C4-2B (cell line): ENCODE results near the gene SLC35F3.

Source experiments
- ZFX ChIP-seq: fragments of 450-650 bp; IDR thresholded peaks from 2 replicates; pipeline ENCODE4 v1.6.1; 2017
- TF ChIP-seq, protein P1 (sequence below): fragments of 450-650 bp; conservative IDR thresholded peaks from 2 replicates; pipeline ENCODE4 v1.5.1; 2017; ENCODE audit warnings: mild to moderate bottlenecking

DNA sequence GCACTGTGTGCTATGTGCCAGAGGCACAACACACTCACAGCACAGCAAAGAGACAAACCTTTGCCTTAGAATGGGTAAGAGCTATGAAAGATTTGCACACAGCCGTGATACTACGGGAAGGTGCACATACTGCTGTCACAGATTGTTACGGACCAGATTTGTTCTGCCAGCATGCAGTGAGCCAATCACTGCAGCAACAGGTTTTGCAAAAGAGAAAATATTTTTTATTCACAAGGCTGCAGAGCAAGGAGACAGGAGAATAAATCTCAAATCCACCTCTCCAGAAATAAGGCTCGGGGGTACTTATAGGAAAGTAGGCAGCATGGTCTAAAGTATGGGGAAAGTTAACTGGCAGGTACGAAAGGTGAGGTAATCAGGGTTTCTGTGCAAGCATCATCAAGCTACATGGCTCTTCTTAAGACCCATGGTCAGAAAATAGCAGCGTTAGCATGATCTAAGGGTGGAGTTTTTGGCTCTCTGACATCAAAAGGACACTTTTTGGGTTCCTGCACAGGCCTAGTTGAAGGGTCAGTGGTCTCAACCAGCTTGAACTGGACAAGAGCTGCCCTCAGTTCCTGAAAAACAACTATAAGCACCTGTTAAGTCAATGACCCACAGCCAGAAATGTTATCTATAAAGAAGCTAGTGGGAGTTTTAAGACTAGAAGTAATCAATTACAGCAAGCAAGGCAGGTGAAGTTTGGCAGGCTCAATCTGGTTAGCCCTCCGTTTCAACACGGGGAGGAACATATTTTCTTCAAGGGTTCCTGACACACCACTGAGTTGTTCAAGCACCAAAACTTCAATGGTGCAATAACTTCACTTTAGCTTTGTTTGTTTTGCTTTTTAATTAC, 186.0 kb downstream of the SLC35F3 start:
- TF ChIP-seq, protein P1, sequence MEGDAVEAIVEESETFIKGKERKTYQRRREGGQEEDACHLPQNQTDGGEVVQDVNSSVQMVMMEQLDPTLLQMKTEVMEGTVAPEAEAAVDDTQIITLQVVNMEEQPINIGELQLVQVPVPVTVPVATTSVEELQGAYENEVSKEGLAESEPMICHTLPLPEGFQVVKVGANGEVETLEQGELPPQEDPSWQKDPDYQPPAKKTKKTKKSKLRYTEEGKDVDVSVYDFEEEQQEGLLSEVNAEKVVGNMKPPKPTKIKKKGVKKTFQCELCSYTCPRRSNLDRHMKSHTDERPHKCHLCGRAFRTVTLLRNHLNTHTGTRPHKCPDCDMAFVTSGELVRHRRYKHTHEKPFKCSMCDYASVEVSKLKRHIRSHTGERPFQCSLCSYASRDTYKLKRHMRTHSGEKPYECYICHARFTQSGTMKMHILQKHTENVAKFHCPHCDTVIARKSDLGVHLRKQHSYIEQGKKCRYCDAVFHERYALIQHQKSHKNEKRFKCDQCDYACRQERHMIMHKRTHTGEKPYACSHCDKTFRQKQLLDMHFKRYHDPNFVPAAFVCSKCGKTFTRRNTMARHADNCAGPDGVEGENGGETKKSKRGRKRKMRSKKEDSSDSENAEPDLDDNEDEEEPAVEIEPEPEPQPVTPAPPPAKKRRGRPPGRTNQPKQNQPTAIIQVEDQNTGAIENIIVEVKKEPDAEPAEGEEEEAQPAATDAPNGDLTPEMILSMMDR: no peak
- TF ChIP-seq ZFX: no peak
